Parietal lobe (tissue), 2 donors: ENCODE results near the gene RREB1. TPM values are rescaled to one million over a fixed set of nuclear protein-coding genes. Genes with fewer than 3 reads are reported as not detected.

Source experiments
- small RNA-seq: library from RNA; depleted of rRNA; stranded (forward); fragments of <200 nt; gene quantifications from one replicate; pipeline ENCODE3, GENCODE V24; 2014; ENCODE audit warnings: low replicate concordance
- total RNA-seq: library from RNA; depleted of rRNA; stranded (reverse); fragments of >200 nt; gene quantifications from one replicate; pipeline ENCODE4 v1.2.3, GENCODE V29; 2014

Gene RREB1
- total RNA-seq: 2.2 TPM

GRCh38 chr6:7107578-7108195 lies at the start of gene RREB1:
Gene RREB1, plus strand, starts transcription at chr6:7107961. Its CDS starts 73,951 bp downstream, at chr6:7181912.

Small RNA genes within 50 kb of the gene (small RNA-seq; reads per million reads assigned to genes)
- not detected for gene RF00019

Other genes with a start within 250 kb of the RREB1 start
- 56.0 TPM for gene SSR1, start 205.2 kb downstream of the RREB1 start, total RNA-seq